ENCODE data around the gene DEFB110. TPM values are rescaled to one million over a fixed set of nuclear protein-coding genes. Genes with fewer than 3 reads are reported as not detected.

DEFB110 gene
- total RNA-seq, 4 donors from 2014 or later, result not detected

Other genes with a start within 250 kb of the DEFB110 start
- not detected for gene PGK2, start 234.7 kb downstream of the DEFB110 start, total RNA-seq
- gene CRISP1, start 155.5 kb downstream of the DEFB110 start, total RNA-seq, result not detected
- gene DEFB114, start 57.8 kb downstream of the DEFB110 start, total RNA-seq, result not detected
- not detected for gene DEFB113, start 52.4 kb downstream of the DEFB110 start, total RNA-seq
- not detected for gene DEFB112, start 27.9 kb upstream of the DEFB110 start, total RNA-seq